ENCODE results near the gene ZNF770.
"Not testable (repeated sequence)": the region's sequence is repeated elsewhere in the genome, so short reads cannot be mapped to it uniquely, and the experiment has no call there.

ZNF770 gene

GRCh38 chr15:34976073-34976472 lies 12.0 kb downstream of the ZNF770 start:
- no peak overlapping the region for H3K4me3 ChIP-seq (ENCODE audit: low read depth, low read length)
- H3K36me3 ChIP-seq (replicated peaks): no peaks in the 10 kb centered on the region
- no peak overlapping the region for H3K27ac ChIP-seq
- H3K27me3 ChIP-seq (replicated peaks): no peaks in the 10 kb centered on the region
- no peak for DNase-seq
- in situ Hi-C loops (cut with HindIII; ENCODE audit: low pct_ligation_motif_present, low sequenced_read_pairs): no loop called here
- no peak for TF ChIP-seq CTCF (IDR thresholded peaks at IDR 0.05; ENCODE audit: low read depth, low read length, missing control alignments)

GRCh38 chr15:34973512-34973911 lies 14.6 kb downstream of the ZNF770 start:
- H3K27ac ChIP-seq: no peak overlapping the region
- DNase-seq: no peak
- in situ Hi-C loops (cut with HindIII; ENCODE audit: low pct_ligation_motif_present, low sequenced_read_pairs): no loop called here
- H3K36me3 ChIP-seq (replicated peaks): no peaks in the 10 kb centered on the region
- no peak for TF ChIP-seq CTCF (IDR thresholded peaks at IDR 0.05; ENCODE audit: low read depth, low read length, missing control alignments)
- H3K27me3 ChIP-seq (replicated peaks): no peaks in the 10 kb centered on the region
- H3K4me3 ChIP-seq (ENCODE audit: low read depth, low read length): no peak overlapping the region

GRCh38 chr15:34970098-34970643 lies 17.9 kb downstream of the ZNF770 start:
- Histone ChIP-seq H3K27ac (peak overlapping the region; percentile 20), H3K4me3 (ENCODE audit: low read depth, low read length) (peak overlapping the region; percentile 98)
- H3K36me3 ChIP-seq (replicated peaks); DNase-seq; in situ Hi-C loops (cut with HindIII; ENCODE audit: low pct_ligation_motif_present, low sequenced_read_pairs); H3K27me3 ChIP-seq (replicated peaks): not testable (repeated sequence)

GRCh38 chr15:34969340-34970097 lies 18.6 kb downstream of the ZNF770 start, which contains the start of gene AQR:
Gene AQR, minus strand, starts transcription at chr15:34969742. Its CDS starts 129 bp downstream, at chr15:34969613.
- Histone ChIP-seq H3K4me3 (ENCODE audit: low read depth, low read length) (peak within 1 kb of the TSS; percentile 98), H3K27ac (peak within 1 kb of the TSS; percentile 61), H3K27me3 (replicated peaks) (no peaks in the 10 kb centered on the region), H3K36me3 (replicated peaks) (peaks cover 2% of the 10 kb centered on the region)
- peak; percentile 86 for TF ChIP-seq CTCF (IDR thresholded peaks at IDR 0.05; ENCODE audit: low read depth, low read length, missing control alignments)
- peak; percentile 97 for DNase-seq
- in situ Hi-C loops (cut with HindIII; ENCODE audit: low pct_ligation_motif_present, low sequenced_read_pairs): no loop called here

GRCh38 chr15:34964277-34964676 lies 23.8 kb downstream of the ZNF770 start:
- in situ Hi-C loops (cut with HindIII; ENCODE audit: low pct_ligation_motif_present, low sequenced_read_pairs): no loop called here
- no peak overlapping the region for H3K4me3 ChIP-seq (ENCODE audit: low read depth, low read length)
- DNase-seq: no peak
- no peak overlapping the region for H3K27ac ChIP-seq
- TF ChIP-seq CTCF (IDR thresholded peaks at IDR 0.05; ENCODE audit: low read depth, low read length, missing control alignments): no peak
- H3K36me3 ChIP-seq (replicated peaks): peaks cover 7% of the 10 kb centered on the region
- no peaks in the 10 kb centered on the region for H3K27me3 ChIP-seq (replicated peaks)

- no peak for DNase-seq
- peaks cover 11% of the 10 kb centered on the region for H3K36me3 ChIP-seq (replicated peaks)
- no peak overlapping the region for H3K27ac ChIP-seq
- no peak for TF ChIP-seq CTCF (IDR thresholded peaks at IDR 0.05; ENCODE audit: low read depth, low read length, missing control alignments)
- in situ Hi-C loops (cut with HindIII; ENCODE audit: low pct_ligation_motif_present, low sequenced_read_pairs): no loop called here
- H3K27me3 ChIP-seq (replicated peaks): no peaks in the 10 kb centered on the region
- H3K4me3 ChIP-seq (ENCODE audit: low read depth, low read length): no peak overlapping the region
Observed at GRCh38 chr15:34953851-34954250, 34.2 kb downstream of the ZNF770 start.
